Hematopoietic multipotent progenitor cell treated with erythropoietin and hydrocortisone succinate and interleukin-3 and kit ligand, for 6 days (in vitro differentiated cells): ENCODE results near the gene MISP.

ENCODE experiments used
- DNase-seq: peaks from one replicate; pipeline ENCODE4 v3.0.0-alpha.2; 2015

The MISP gene

GRCh38 chr19:811506-812048, 60.7 kb downstream of the MISP start:
- no peak for DNase-seq

- DNase-seq, result no peak
Measured at GRCh38 chr19:812049-812746, 61.3 kb downstream of the MISP start.

- no peak for DNase-seq
Measured at GRCh38 chr19:812747-813218, 61.9 kb downstream of the MISP start.

GRCh38 chr19:813219-814151, 62.6 kb downstream of the MISP start:
- DNase-seq, result no peak
